H1 (cell line): ENCODE measurements around the gene SEPTIN1. TPM values are rescaled to one million over a fixed set of nuclear protein-coding genes. Genes with fewer than 3 reads are reported as not detected.

ENCODE experiments used
- CREB1 ChIP-seq: IDR thresholded peaks from 2 replicates; pipeline ENCODE4 v1.6.1; 2012; ENCODE audit warnings: inconsistent platforms
- GABPA ChIP-seq: IDR thresholded peaks from 2 replicates; pipeline ENCODE4 v1.6.1; 2011; ENCODE audit warnings: mild to moderate bottlenecking, low read length, moderate library complexity, borderline replicate concordance; ENCODE audit not compliant: insufficient read depth
- KDM1A ChIP-seq: fragments of 200-600, 300-600 bp; sonication (generic); IDR thresholded peaks from 2 replicates; pipeline ENCODE4 v1.7.1; 2016; ENCODE audit warnings: mild to moderate bottlenecking, low read length, borderline replicate concordance
- KDM4A ChIP-seq: IDR thresholded peaks from one replicate; pipeline ENCODE4 v1.7.1; 2012; ENCODE audit warnings: low read depth, mild to moderate bottlenecking, moderate library complexity, low read length, inconsistent platforms; ENCODE audit not compliant: severe bottlenecking
- RAD21 ChIP-seq, 2 experiments: IDR thresholded peaks in 1 of 2; conservative IDR thresholded peaks in 1 of 2; 2 replicates each; pipeline ENCODE4 v1.6.1; 2011; ENCODE audit warnings: low read depth in 2 of 2, low read length in 2 of 2, improper control_type of control experiment in 1 of 2, inconsistent platforms in 1 of 2, mild to moderate bottlenecking in 1 of 2, moderate library complexity in 1 of 2
- SIRT6 ChIP-seq: IDR thresholded peaks from one replicate; pipeline ENCODE4 v1.7.1; 2012; ENCODE audit warnings: low read length, inconsistent platforms
- SIX5 ChIP-seq: IDR thresholded peaks from 2 replicates; pipeline ENCODE4 v1.6.1; 2011; ENCODE audit warnings: mild to moderate bottlenecking, low read depth, low read length
- YY1 ChIP-seq: IDR thresholded peaks from 2 replicates; pipeline ENCODE4 v1.6.1; 2011; ENCODE audit warnings: low read depth, mild to moderate bottlenecking, low read length
- ZNF274 ChIP-seq: IDR thresholded peaks from 2 replicates; pipeline ENCODE4 v1.7.0; 2012; ENCODE audit warnings: low read length, borderline replicate concordance; ENCODE audit errors: extremely low read depth
- polyA plus RNA-seq, 7 experiments: library from polyadenylated mRNA; depleted of rRNA in 3 of 7; stranded (reverse) in 5 of 7; unstranded in 2 of 7; fragments of >200 nt in 5 of 7; fragments of 200-250 nt in 2 of 7; gene quantifications; 1 replicate in 5 of 7; 2 replicates in 1 of 7; 4 replicates in 1 of 7; pipeline versions ENCODE4 v1.2.1 to v1.2.3, GENCODE V29; 2011 to 2013; ENCODE audit warnings: missing spikeins in 2 of 7, mixed read lengths in 2 of 7
- total RNA-seq: library from RNA; stranded (reverse); fragmentation: NEBNext Ultra II Directional; extraction: Animal tissue kit (Norgen Biotek cat#: 25700); gene quantifications from 2 replicates; pipeline ENCODE4 v1.2.1, GENCODE V29; 2021
- TF ChIP-seq, protein P1 (sequence below): fragments of 300-600 bp; sonication (generic); IDR thresholded peaks from 2 replicates; pipeline ENCODE4 v1.7.1; 2012; ENCODE audit warnings: low read length, moderate library complexity, mild to moderate bottlenecking, inconsistent platforms; ENCODE audit not compliant: insufficient replicate concordance

Gene SEPTIN1
- total and polyA plus RNA-seq, 2 of the 8 experiments (the other 6 are each of a cell fraction or from before 2014, with no cell fraction given), result 0.24 to 1.4 TPM

DNA sequence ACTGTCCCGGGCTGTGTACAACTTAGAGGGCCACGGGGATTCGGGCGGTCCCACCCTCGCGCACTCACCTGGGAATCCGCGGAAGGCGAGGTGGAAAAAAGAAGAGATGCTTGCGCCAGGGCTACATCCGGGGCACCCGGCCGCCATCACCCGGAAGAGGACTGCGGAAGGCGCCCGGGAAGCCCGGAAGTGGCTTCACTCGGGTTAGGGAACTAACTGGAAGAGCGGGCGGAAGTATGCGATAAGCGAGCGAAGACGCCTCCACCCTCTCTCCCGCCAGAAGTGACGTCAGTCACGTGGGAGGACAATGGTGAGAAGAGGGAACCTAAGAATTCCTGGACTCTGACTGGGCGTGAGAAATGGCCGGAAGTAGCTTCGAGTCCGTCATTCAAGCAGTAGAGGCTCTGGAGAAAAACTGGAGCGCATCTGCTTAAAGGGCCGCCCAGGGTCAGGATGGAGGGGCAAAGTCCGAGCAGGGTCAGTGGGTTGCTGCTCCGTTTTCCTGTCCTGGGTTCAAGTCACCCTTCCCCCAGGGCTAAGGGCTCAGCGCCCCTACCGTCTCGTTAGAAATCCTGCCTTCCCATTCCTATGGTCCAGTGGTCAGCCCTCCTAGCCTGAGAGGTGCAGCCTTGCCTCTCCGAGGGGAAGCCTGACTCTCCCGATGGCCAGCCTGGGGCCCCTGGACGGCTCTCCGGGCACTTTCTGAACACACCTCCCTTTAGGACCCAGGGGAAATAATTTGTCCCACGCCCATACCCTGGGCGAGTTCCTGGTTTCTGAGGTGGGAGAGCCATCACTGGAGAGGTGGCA is 27.0 kb downstream of the SEPTIN1 start, which contains the start of gene CD2BP2 (continued):
- TF ChIP-seq, protein P1, sequence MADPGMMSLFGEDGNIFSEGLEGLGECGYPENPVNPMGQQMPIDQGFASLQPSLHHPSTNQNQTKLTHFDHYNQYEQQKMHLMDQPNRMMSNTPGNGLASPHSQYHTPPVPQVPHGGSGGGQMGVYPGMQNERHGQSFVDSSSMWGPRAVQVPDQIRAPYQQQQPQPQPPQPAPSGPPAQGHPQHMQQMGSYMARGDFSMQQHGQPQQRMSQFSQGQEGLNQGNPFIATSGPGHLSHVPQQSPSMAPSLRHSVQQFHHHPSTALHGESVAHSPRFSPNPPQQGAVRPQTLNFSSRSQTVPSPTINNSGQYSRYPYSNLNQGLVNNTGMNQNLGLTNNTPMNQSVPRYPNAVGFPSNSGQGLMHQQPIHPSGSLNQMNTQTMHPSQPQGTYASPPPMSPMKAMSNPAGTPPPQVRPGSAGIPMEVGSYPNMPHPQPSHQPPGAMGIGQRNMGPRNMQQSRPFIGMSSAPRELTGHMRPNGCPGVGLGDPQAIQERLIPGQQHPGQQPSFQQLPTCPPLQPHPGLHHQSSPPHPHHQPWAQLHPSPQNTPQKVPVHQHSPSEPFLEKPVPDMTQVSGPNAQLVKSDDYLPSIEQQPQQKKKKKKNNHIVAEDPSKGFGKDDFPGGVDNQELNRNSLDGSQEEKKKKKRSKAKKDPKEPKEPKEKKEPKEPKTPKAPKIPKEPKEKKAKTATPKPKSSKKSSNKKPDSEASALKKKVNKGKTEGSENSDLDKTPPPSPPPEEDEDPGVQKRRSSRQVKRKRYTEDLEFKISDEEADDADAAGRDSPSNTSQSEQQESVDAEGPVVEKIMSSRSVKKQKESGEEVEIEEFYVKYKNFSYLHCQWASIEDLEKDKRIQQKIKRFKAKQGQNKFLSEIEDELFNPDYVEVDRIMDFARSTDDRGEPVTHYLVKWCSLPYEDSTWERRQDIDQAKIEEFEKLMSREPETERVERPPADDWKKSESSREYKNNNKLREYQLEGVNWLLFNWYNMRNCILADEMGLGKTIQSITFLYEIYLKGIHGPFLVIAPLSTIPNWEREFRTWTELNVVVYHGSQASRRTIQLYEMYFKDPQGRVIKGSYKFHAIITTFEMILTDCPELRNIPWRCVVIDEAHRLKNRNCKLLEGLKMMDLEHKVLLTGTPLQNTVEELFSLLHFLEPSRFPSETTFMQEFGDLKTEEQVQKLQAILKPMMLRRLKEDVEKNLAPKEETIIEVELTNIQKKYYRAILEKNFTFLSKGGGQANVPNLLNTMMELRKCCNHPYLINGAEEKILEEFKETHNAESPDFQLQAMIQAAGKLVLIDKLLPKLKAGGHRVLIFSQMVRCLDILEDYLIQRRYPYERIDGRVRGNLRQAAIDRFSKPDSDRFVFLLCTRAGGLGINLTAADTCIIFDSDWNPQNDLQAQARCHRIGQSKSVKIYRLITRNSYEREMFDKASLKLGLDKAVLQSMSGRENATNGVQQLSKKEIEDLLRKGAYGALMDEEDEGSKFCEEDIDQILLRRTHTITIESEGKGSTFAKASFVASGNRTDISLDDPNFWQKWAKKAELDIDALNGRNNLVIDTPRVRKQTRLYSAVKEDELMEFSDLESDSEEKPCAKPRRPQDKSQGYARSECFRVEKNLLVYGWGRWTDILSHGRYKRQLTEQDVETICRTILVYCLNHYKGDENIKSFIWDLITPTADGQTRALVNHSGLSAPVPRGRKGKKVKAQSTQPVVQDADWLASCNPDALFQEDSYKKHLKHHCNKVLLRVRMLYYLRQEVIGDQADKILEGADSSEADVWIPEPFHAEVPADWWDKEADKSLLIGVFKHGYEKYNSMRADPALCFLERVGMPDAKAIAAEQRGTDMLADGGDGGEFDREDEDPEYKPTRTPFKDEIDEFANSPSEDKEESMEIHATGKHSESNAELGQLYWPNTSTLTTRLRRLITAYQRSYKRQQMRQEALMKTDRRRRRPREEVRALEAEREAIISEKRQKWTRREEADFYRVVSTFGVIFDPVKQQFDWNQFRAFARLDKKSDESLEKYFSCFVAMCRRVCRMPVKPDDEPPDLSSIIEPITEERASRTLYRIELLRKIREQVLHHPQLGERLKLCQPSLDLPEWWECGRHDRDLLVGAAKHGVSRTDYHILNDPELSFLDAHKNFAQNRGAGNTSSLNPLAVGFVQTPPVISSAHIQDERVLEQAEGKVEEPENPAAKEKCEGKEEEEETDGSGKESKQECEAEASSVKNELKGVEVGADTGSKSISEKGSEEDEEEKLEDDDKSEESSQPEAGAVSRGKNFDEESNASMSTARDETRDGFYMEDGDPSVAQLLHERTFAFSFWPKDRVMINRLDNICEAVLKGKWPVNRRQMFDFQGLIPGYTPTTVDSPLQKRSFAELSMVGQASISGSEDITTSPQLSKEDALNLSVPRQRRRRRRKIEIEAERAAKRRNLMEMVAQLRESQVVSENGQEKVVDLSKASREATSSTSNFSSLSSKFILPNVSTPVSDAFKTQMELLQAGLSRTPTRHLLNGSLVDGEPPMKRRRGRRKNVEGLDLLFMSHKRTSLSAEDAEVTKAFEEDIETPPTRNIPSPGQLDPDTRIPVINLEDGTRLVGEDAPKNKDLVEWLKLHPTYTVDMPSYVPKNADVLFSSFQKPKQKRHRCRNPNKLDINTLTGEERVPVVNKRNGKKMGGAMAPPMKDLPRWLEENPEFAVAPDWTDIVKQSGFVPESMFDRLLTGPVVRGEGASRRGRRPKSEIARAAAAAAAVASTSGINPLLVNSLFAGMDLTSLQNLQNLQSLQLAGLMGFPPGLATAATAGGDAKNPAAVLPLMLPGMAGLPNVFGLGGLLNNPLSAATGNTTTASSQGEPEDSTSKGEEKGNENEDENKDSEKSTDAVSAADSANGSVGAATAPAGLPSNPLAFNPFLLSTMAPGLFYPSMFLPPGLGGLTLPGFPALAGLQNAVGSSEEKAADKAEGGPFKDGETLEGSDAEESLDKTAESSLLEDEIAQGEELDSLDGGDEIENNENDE, result no peak
- TF ChIP-seq YY1 (peak; percentile 86), CREB1 (peak; percentile 88), KDM1A (no peak), SIRT6 (peak; percentile 86), GABPA (peak; percentile 85), ZNF274 (no peak), SIX5 (peak; percentile 25; the same call in 1 of the 2 replicates), KDM4A (peak; percentile 65), RAD21 (IDR thresholded peaks at IDR 0.05 in 1 of 2, conservative IDR thresholded peaks at IDR 0.05 in 1 of 2; ENCODE audit: low read depth in 2 of 2, low read length in 2 of 2) (0 out of 4 replicates have a peak, but pooled peaks of 1 of the 2 experiments have one; percentile 1)
